HCT116 (cell line): Measurements from ENCODE around the gene APLF. TPM values are rescaled to one million over a fixed set of nuclear protein-coding genes. Genes with fewer than 3 reads are reported as not detected.

ENCODE experiments used
- ATAC-seq: fragments of 200-7000 bp; cut with Tn5 transposase; 2 replicates; pipeline ENCODE4 v1.9.1; 2020; ENCODE audit warnings: mild to moderate bottlenecking, moderate library complexity
- BruUV-seq: library from RNA; stranded (reverse); fragments of 400-500 nt; replicated peaks from 2 replicates; lab custom pipeline; 2021; lab: Mats Ljungman, UMichigan
- CTCF ChIA-PET: fragments of 300-600 bp; sonication (Branson Sonifier 250); formaldehyde crosslinking; loops from one replicate; lab custom pipeline; 2021; ENCODE audit warnings: antibody characterized with exemption; lab: Charles Lee
- POLR2A ChIA-PET: fragments of 300-600, 350-600 bp; sonication (Branson Sonifier 250); formaldehyde crosslinking; loops from one replicate; lab custom pipeline; 2021; ENCODE audit warnings: antibody characterized with exemption; lab: Charles Lee
- RAD21 ChIA-PET, 2 experiments: fragments of 300-600 bp; sonication (Branson Sonifier 250); formaldehyde crosslinking; loops; one replicate each; lab custom pipeline; 2023; ENCODE audit warnings: low total read pairs in 2 of 2; ENCODE audit not compliant: uncharacterized antibody in 2 of 2, unreplicated experiment in 2 of 2, low non-redundant PET in 1 of 2; lab: Charles Lee
- DNase-seq: peaks from one replicate; pipeline ENCODE4 v3.0.0-alpha.2; 2010; ENCODE audit warnings: low read depth, low spot score
- H2AFZ ChIP-seq: fragments of 200-600 bp; shearing (Covaris generic), sonication (generic); 2 replicates; pipeline ENCODE4 v1.6.1; 2017; ENCODE audit warnings: low read depth, mixed run types, mixed read lengths, antibody characterized with exemption, low read length; ENCODE audit not compliant: poor library complexity, severe bottlenecking
- H3K27ac ChIP-seq: 2 replicates; pipeline ENCODE4 v1.5.1; 2012; ENCODE audit warnings: low read depth, low read length
- H3K27me3 ChIP-seq: fragments of 200-600 bp; sonication (generic); 2 replicates; pipeline ENCODE4 v1.6.1; 2016; ENCODE audit warnings: mixed run types, low read length, mixed read lengths; ENCODE audit not compliant: insufficient read depth
- H3K36me3 ChIP-seq, 2 experiments: fragments of 200-500 bp in 1 of 2; fragments of 200-600 bp in 1 of 2; sonication (Bioruptor generic) in 1 of 2; sonication (generic) in 1 of 2; 2 replicates each; pipeline versions ENCODE4 v1.5.1 to v1.6.1; 2014 to 2016; ENCODE audit warnings: low read length in 2 of 2, inconsistent platforms in 1 of 2, mixed read lengths in 1 of 2, mixed run types in 1 of 2; ENCODE audit not compliant: insufficient read depth in 2 of 2, control insufficient read depth in 1 of 2
- H3K4me1 ChIP-seq, 2 experiments: fragments of 200-600 bp in 1 of 2; sonication (generic) in 1 of 2; 2 replicates each; pipeline versions ENCODE4 v1.5.1 to v1.6.1; 2012 to 2017; ENCODE audit warnings: low read length in 2 of 2, inconsistent platforms in 1 of 2, mild to moderate bottlenecking in 1 of 2, mixed read lengths in 1 of 2, mixed run types in 1 of 2, moderate library complexity in 1 of 2; ENCODE audit not compliant: insufficient read depth in 2 of 2, control insufficient read depth in 1 of 2
- H3K4me2 ChIP-seq: fragments of 200-600 bp; sonication (generic); 2 replicates; pipeline ENCODE4 v1.6.1; 2017; ENCODE audit warnings: mixed run types, low read length, mixed read lengths
- H3K4me3 ChIP-seq, 2 experiments: fragments of 200-600 bp in 1 of 2; sonication (generic) in 1 of 2; replicated peaks in 1 of 2; 2 replicates each; pipeline ENCODE4 v1.5.1; 2011 to 2016; ENCODE audit warnings: low read length in 2 of 2, control low read depth in 1 of 2, low read depth in 1 of 2, mild to moderate bottlenecking in 1 of 2, mixed read lengths in 1 of 2, mixed run types in 1 of 2
- H3K79me2 ChIP-seq: fragments of 200-600 bp; sonication (generic); 2 replicates; pipeline ENCODE4 v1.6.1; 2017; ENCODE audit warnings: mild to moderate bottlenecking, mixed run types, low read length, moderate library complexity, mixed read lengths; ENCODE audit not compliant: insufficient read depth
- H3K9ac ChIP-seq: fragments of 200-600 bp; sonication (generic); 2 replicates; pipeline ENCODE4 v1.6.1; 2016; ENCODE audit warnings: low read length, mixed read lengths
- H3K9me2 ChIP-seq: fragments of 200-600 bp; sonication (generic), shearing (Covaris generic); 2 replicates; pipeline ENCODE4 v1.6.1; 2017; ENCODE audit warnings: mixed run types, mild to moderate bottlenecking, moderate library complexity; ENCODE audit not compliant: insufficient read depth
- H3K9me3 ChIP-seq, 2 experiments: fragments of 200-500 bp in 1 of 2; fragments of 200-600 bp in 1 of 2; sonication (Bioruptor generic) in 1 of 2; sonication (generic) in 1 of 2; 2 replicates each; pipeline ENCODE4 v1.6.1; 2014 to 2017; ENCODE audit warnings: low read length in 2 of 2, mixed read lengths in 2 of 2, inconsistent platforms in 1 of 2, low read depth in 1 of 2, mild to moderate bottlenecking in 1 of 2, mixed run types in 1 of 2, moderate library complexity in 1 of 2; ENCODE audit not compliant: control insufficient read depth in 1 of 2, insufficient read depth in 1 of 2
- H4K20me1 ChIP-seq: fragments of 200-600 bp; sonication (generic), shearing (Covaris generic); 2 replicates; pipeline ENCODE4 v1.6.1; 2017; ENCODE audit warnings: mixed run types, mild to moderate bottlenecking, moderate library complexity; ENCODE audit not compliant: insufficient read depth
- ATF3 ChIP-seq: IDR thresholded peaks from 2 replicates; pipeline ENCODE4 v1.6.1; 2012
- CBX3 ChIP-seq: IDR thresholded peaks from 2 replicates; pipeline ENCODE4 v1.6.1; 2012; ENCODE audit warnings: low read depth
- EGR1 ChIP-seq: IDR thresholded peaks from 2 replicates; pipeline ENCODE4 v1.6.1; 2012; ENCODE audit warnings: low read depth
- ELF1 ChIP-seq: IDR thresholded peaks from 2 replicates; pipeline ENCODE4 v1.6.1; 2012; ENCODE audit warnings: low read depth, borderline replicate concordance
- FOSL1 ChIP-seq: IDR thresholded peaks from 2 replicates; pipeline ENCODE4 v1.6.1; 2012; ENCODE audit warnings: low read depth
- JUND ChIP-seq: IDR thresholded peaks from 2 replicates; pipeline ENCODE4 v1.6.1; 2012
- POLR2A ChIP-seq: IDR thresholded peaks from 2 replicates; pipeline ENCODE4 v1.7.0; 2011; ENCODE audit warnings: borderline replicate concordance; ENCODE audit not compliant: insufficient read depth, insufficient read length; ENCODE audit errors: extremely low read depth
- POLR2AphosphoS5 ChIP-seq: IDR thresholded peaks from 2 replicates; pipeline ENCODE4 v1.6.1; 2011; ENCODE audit warnings: mild to moderate bottlenecking, low read depth, low read length, moderate library complexity
- RAD21 ChIP-seq: IDR thresholded peaks from 2 replicates; pipeline ENCODE4 v1.6.1; 2012; ENCODE audit warnings: low read depth, mild to moderate bottlenecking
- SIN3A ChIP-seq: IDR thresholded peaks from 2 replicates; pipeline ENCODE4 v1.6.1; 2012; ENCODE audit warnings: low read depth
- SP1 ChIP-seq: IDR thresholded peaks from 2 replicates; pipeline ENCODE4 v1.6.1; 2012; ENCODE audit warnings: low read depth
- YY1 ChIP-seq: IDR thresholded peaks from 2 replicates; pipeline ENCODE4 v1.6.1; 2011; ENCODE audit warnings: low read length, low read depth, moderate library complexity, mild to moderate bottlenecking; ENCODE audit not compliant: insufficient replicate concordance; ENCODE audit errors: extremely low read depth
- ZFX ChIP-seq: fragments of 450-650 bp; IDR thresholded peaks from 2 replicates; pipeline ENCODE4 v1.6.1; 2017
- intact Hi-C: fragments of 100-400 bp; cut with micrococcal nuclease; formaldehyde crosslinking; loops from 2 replicates; pipeline ENCODE4 v1.10.0; 2022
- total RNA-seq: library from RNA; stranded (reverse); gene quantifications from one replicate; pipeline ENCODE4 v1.2.1, GENCODE V29; 2021; ENCODE audit not compliant: unreplicated experiment
- TF ChIP-seq, protein P1 (sequence below), 3 experiments: fragments of 200-600 bp in 1 of 3; sonication (generic) in 1 of 3; IDR thresholded peaks in 2 of 3; conservative IDR thresholded peaks in 1 of 3; 2 replicates each; pipeline ENCODE4 v1.5.1; 2012 to 2017; ENCODE audit warnings: low read depth in 2 of 3, low read length in 2 of 3, antibody characterized with exemption in 1 of 3, borderline replicate concordance in 1 of 3, control low read depth in 1 of 3, mild to moderate bottlenecking in 1 of 3, mixed read lengths in 1 of 3, mixed run types in 1 of 3, moderate library complexity in 1 of 3; ENCODE audit not compliant: insufficient read depth in 1 of 3
- TF ChIP-seq, protein P2 (sequence below): IDR thresholded peaks from 2 replicates; pipeline ENCODE4 v1.6.1; 2012

APLF gene
- total RNA-seq, 1 experiment from 2014 or later, result 1.6 TPM

GRCh38 chr2:68454719-68455118, 12.7 kb upstream of the APLF start (continued):
- TF ChIP-seq, protein P1, sequence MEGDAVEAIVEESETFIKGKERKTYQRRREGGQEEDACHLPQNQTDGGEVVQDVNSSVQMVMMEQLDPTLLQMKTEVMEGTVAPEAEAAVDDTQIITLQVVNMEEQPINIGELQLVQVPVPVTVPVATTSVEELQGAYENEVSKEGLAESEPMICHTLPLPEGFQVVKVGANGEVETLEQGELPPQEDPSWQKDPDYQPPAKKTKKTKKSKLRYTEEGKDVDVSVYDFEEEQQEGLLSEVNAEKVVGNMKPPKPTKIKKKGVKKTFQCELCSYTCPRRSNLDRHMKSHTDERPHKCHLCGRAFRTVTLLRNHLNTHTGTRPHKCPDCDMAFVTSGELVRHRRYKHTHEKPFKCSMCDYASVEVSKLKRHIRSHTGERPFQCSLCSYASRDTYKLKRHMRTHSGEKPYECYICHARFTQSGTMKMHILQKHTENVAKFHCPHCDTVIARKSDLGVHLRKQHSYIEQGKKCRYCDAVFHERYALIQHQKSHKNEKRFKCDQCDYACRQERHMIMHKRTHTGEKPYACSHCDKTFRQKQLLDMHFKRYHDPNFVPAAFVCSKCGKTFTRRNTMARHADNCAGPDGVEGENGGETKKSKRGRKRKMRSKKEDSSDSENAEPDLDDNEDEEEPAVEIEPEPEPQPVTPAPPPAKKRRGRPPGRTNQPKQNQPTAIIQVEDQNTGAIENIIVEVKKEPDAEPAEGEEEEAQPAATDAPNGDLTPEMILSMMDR (IDR thresholded peaks at IDR 0.05 in 2 of 3, conservative IDR thresholded peaks at IDR 0.05 in 1 of 3; ENCODE audit: borderline replicate concordance in 1 of 3, insufficient read depth in 1 of 3, low read depth in 2 of 3, low read length in 2 of 3), result no peak
- TF ChIP-seq RAD21, result no peak
- no peak for TF ChIP-seq FOSL1
- TF ChIP-seq JUND, result no peak
- TF ChIP-seq, protein P2, sequence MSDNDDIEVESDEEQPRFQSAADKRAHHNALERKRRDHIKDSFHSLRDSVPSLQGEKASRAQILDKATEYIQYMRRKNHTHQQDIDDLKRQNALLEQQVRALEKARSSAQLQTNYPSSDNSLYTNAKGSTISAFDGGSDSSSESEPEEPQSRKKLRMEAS, result no peak
- no peak for TF ChIP-seq YY1
- no peak for TF ChIP-seq ELF1

GRCh38 chr2:68456198-68456597, 11.2 kb upstream of the APLF start:
- POLR2A ChIA-PET, result no interaction called here
- H3K4me3 ChIP-seq, result no peak overlapping the region
- no TSS peak for BruUV-seq

More at GRCh38 chr2:68456198-68456597, 11.2 kb upstream of the APLF start:
- Histone ChIP-seq H2AFZ (no peak overlapping the region), H3K4me1 (no peaks in the 10 kb centered on the region), H3K9me3 (no peaks in the 10 kb centered on the region), H3K4me2 (no peak overlapping the region), H4K20me1 (no peaks in the 10 kb centered on the region), H3K9me2 (no peaks in the 10 kb centered on the region), H3K9ac (no peak overlapping the region), H3K36me3 (no peaks in the 10 kb centered on the region), H3K27ac (no peak overlapping the region), H3K79me2 (no peaks in the 10 kb centered on the region), H3K27me3 (no peaks in the 10 kb centered on the region)
- ChIA-PET CTCF (no interaction called here), RAD21 (no interaction called here)
- ATAC-seq, result no peak
- DNase-seq, result no peak
- TF ChIP-seq SIN3A, result no peak
- no peak for TF ChIP-seq POLR2A
- TF ChIP-seq, protein P1 (IDR thresholded peaks at IDR 0.05 in 2 of 3, conservative IDR thresholded peaks at IDR 0.05 in 1 of 3; ENCODE audit: borderline replicate concordance in 1 of 3, insufficient read depth in 1 of 3, low read depth in 2 of 3, low read length in 2 of 3), result no peak
- no peak for TF ChIP-seq EGR1
- TF ChIP-seq RAD21, result no peak
- TF ChIP-seq ATF3, result no peak
- TF ChIP-seq CBX3, result no peak
- TF ChIP-seq, protein P2, result no peak
- TF ChIP-seq ZFX, result no peak
- no peak for TF ChIP-seq SP1
- no peak for TF ChIP-seq POLR2AphosphoS5
- intact Hi-C loops, result no loop called here
